Measurements from ENCODE around the gene TRHDE.

- TF ChIP-seq TCF7L2 (IDR thresholded peaks at IDR 0.05; ENCODE audit: low read depth, low read length) = no peak
- no peak for TF ChIP-seq CTCF (IDR thresholded peaks at IDR 0.05)
Measured at GRCh38 chr12:72699362-72699761, 427.2 kb downstream of the TRHDE start.

Measured in Panc1 (cell line).